Fibroblast of lung (primary cell): ENCODE results near the gene FAM168B. TPM values are rescaled to one million over a fixed set of nuclear protein-coding genes. Genes with fewer than 3 reads are reported as not detected.

Experiments used
- DNase-seq, 2 donors: peaks; one replicate each; pipeline versions ENCODE4 v3.0.0 to v3.0.0-alpha.2; 2010; ENCODE audit warnings: low read depth in 2 of 2
- H2AFZ ChIP-seq: 2 replicates; pipeline ENCODE4 v1.5.1; 2012; ENCODE audit warnings: low read length, control low read depth, inconsistent platforms
- H3K27ac ChIP-seq: 2 replicates; pipeline ENCODE4 v1.5.1; 2011; ENCODE audit warnings: low read length, control low read depth; ENCODE audit not compliant: insufficient read depth
- H3K27me3 ChIP-seq: 2 replicates; pipeline ENCODE4 v1.5.1; 2011; ENCODE audit warnings: mild to moderate bottlenecking, low read length; ENCODE audit not compliant: control insufficient read depth, insufficient read depth
- H3K36me3 ChIP-seq: 2 replicates; pipeline ENCODE4 v1.5.1; 2011; ENCODE audit warnings: low read length; ENCODE audit not compliant: control insufficient read depth, insufficient read depth
- H3K4me1 ChIP-seq: 2 replicates; pipeline ENCODE4 v1.5.1; 2011; ENCODE audit warnings: low read length; ENCODE audit not compliant: control insufficient read depth, insufficient read depth; ENCODE audit errors: extremely low read depth
- H3K4me2 ChIP-seq: 2 replicates; pipeline ENCODE4 v1.5.1; 2011; ENCODE audit warnings: low read length, control low read depth; ENCODE audit not compliant: insufficient read depth; ENCODE audit errors: extremely low read depth
- H3K4me3 ChIP-seq, 4 experiments: fragments of 200-600 bp in 1 of 4; sonication (generic) in 1 of 4; replicated peaks in 1 of 4; 2 replicates each; pipeline ENCODE4 v1.5.1; 2011 to 2016; ENCODE audit warnings: low read length in 4 of 4, low read depth in 3 of 4, mild to moderate bottlenecking in 3 of 4, control low read depth in 2 of 4, inconsistent platforms in 1 of 4, mixed read lengths in 1 of 4; ENCODE audit not compliant: insufficient read depth in 1 of 4; ENCODE audit errors: control extremely low read depth in 1 of 4
- H3K79me2 ChIP-seq: 2 replicates; pipeline ENCODE4 v1.5.1; 2012; ENCODE audit warnings: mild to moderate bottlenecking, low read length, inconsistent platforms; ENCODE audit not compliant: control insufficient read depth, insufficient read depth
- H3K9ac ChIP-seq: 2 replicates; pipeline ENCODE4 v1.5.1; 2011; ENCODE audit warnings: mild to moderate bottlenecking, low read length, control low read depth; ENCODE audit not compliant: insufficient read depth
- H3K9me3 ChIP-seq: 2 replicates; pipeline ENCODE4 v1.5.1; 2012; ENCODE audit warnings: low read depth, low read length; ENCODE audit not compliant: control insufficient read depth, insufficient read depth
- H4K20me1 ChIP-seq: 2 replicates; pipeline ENCODE4 v1.5.1; 2011; ENCODE audit warnings: low read length; ENCODE audit not compliant: control insufficient read depth, insufficient read depth; ENCODE audit errors: extremely low read depth
- CTCF ChIP-seq, 2 donors: IDR thresholded peaks in 1 of 2; conservative IDR thresholded peaks in 1 of 2; 1 replicate in 1 of 2; 2 replicates in 1 of 2; pipeline ENCODE4 v1.5.1; 2011 to 2012; ENCODE audit warnings: low read length in 2 of 2, control low read depth in 1 of 2, inconsistent platforms in 1 of 2, low read depth in 1 of 2, mild to moderate bottlenecking in 1 of 2
- EZH2 ChIP-seq: IDR thresholded peaks from 2 replicates; pipeline ENCODE4 v1.5.1; 2012; ENCODE audit warnings: low read length, control low read depth, mild to moderate bottlenecking; ENCODE audit errors: missing control alignments
- polyA plus RNA-seq, 2 donors: library from polyadenylated mRNA; depleted of rRNA in 1 of 2; stranded (reverse) in 1 of 2; unstranded in 1 of 2; fragments of >200 nt; gene quantifications; 2 replicates each; pipeline ENCODE4 v1.2.1, GENCODE V29; 2011 to 2012; ENCODE audit warnings: missing spikeins in 1 of 2
- total RNA-seq: library from RNA; depleted of rRNA; stranded (reverse); fragments of >200 nt; gene quantifications from 2 replicates; pipeline ENCODE4 v1.2.1, GENCODE V29; 2014

Gene FAM168B
- total and polyA plus RNA-seq, 2 donors (not counting 1 experiment from before 2014, with no cell fraction given) = 71.2 to 87.8 TPM

GRCh38 chr2:131031431-131031841 lies 61.8 kb downstream of the FAM168B start:
- Histone ChIP-seq H3K9me3 (no peaks in the 10 kb centered on the region), H3K4me1 (no peaks in the 10 kb centered on the region), H4K20me1 (no peaks in the 10 kb centered on the region), H3K9ac (no peak overlapping the region), H3K4me2 (no peak overlapping the region), H3K79me2 (no peaks in the 10 kb centered on the region), H3K36me3 (no peaks in the 10 kb centered on the region), H3K27ac (no peak overlapping the region), H2AFZ (no peak overlapping the region), H3K4me3 (no peak overlapping the region), H3K27me3 (peaks cover 9% of the 10 kb centered on the region)
- DNase-seq = no peak
- TF ChIP-seq CTCF (conservative IDR thresholded peaks at IDR 0.05 in 1 of 2, IDR thresholded peaks at IDR 0.05 in 1 of 2; ENCODE audit: low read depth in 1 of 2, low read length in 2 of 2) (no peak), EZH2 (no peak)

DNA sequence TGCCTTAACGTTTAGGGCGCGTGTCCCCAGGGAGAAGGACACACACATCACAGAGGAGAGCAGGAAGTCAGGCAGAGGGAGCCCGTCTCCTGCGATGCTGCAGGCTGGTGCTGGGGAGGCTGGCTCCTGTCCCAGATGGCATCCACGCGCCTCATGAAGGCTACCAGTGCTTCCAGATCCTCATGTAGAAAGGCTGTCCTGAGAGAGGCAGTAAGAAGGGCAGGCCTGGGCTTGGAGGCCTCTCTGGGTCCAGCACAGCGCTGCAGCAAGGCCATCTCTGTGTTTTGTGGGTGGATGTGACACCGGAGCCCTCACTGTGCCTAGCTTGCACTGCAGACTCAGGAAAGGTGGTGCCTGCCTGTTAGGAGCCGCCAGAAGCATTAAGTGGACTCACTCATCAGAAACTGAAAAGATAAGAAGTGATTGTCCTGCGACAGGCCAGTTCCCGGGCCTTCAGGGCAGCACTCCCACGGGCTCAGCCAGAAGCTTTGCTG lies 62.7 kb downstream of the FAM168B start:
- TF ChIP-seq EZH2 (no peak), CTCF (conservative IDR thresholded peaks at IDR 0.05 in 1 of 2, IDR thresholded peaks at IDR 0.05 in 1 of 2; ENCODE audit: low read depth in 1 of 2, low read length in 2 of 2) (no peak)
- no peak overlapping the region for H3K9ac ChIP-seq
- DNase-seq = no peak
- H3K4me3 ChIP-seq = no peak overlapping the region
- no peak overlapping the region for H3K4me2 ChIP-seq
- H4K20me1 ChIP-seq = no peaks in the 10 kb centered on the region
- H3K9me3 ChIP-seq = no peaks in the 10 kb centered on the region
- H3K27ac ChIP-seq = no peak overlapping the region
- H3K36me3 ChIP-seq = no peaks in the 10 kb centered on the region
- H3K27me3 ChIP-seq = peaks cover 9% of the 10 kb centered on the region
- H3K4me1 ChIP-seq = no peaks in the 10 kb centered on the region
- no peaks in the 10 kb centered on the region for H3K79me2 ChIP-seq
- H2AFZ ChIP-seq = no peak overlapping the region

DNA sequence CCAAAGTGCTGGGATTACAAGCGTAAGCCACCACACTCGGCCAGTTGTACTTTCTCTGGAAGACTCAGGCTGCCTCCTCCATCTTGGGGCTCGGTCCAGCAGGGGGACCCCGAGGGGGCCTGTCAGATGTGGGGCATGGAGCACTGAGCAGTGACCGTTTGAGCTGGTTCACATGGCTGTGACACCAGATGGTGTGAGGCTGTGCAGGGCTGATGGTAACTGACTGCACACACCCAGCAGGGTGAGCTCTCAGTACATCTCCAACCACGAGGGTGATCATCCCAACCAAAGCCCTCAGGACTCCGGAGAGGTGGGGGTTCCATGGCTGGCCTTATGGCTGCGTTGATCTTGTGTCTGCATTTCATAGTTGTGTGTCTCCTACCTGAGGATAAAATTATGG lies 63.4 kb downstream of the FAM168B start:
- Histone ChIP-seq H3K4me1 (no peaks in the 10 kb centered on the region), H3K27me3 (peaks cover 9% of the 10 kb centered on the region), H3K36me3 (no peaks in the 10 kb centered on the region), H4K20me1 (no peaks in the 10 kb centered on the region), H3K27ac (no peak overlapping the region), H3K9me3 (no peaks in the 10 kb centered on the region), H3K79me2 (no peaks in the 10 kb centered on the region), H2AFZ (no peak overlapping the region), H3K9ac (no peak overlapping the region), H3K4me2 (no peak overlapping the region), H3K4me3 (no peak overlapping the region)
- DNase-seq = no peak
- no peak for TF ChIP-seq EZH2
- TF ChIP-seq CTCF (conservative IDR thresholded peaks at IDR 0.05 in 1 of 2, IDR thresholded peaks at IDR 0.05 in 1 of 2; ENCODE audit: low read depth in 1 of 2, low read length in 2 of 2) = no peak
